ENCODE measurements around the gene IL15RA.

- TF ChIP-seq CTCF (IDR thresholded peaks at IDR 0.05; ENCODE audit: low read depth, low read length, missing input control) (no peak), SP1 (IDR thresholded peaks at IDR 0.05) (no peak), ATF3 (IDR thresholded peaks at IDR 0.05) (no peak), MAX (IDR thresholded peaks at IDR 0.05) (no peak), REST (IDR thresholded peaks at IDR 0.05) (no peak), NR2F2 (IDR thresholded peaks at IDR 0.05) (no peak), RXRA (IDR thresholded peaks at IDR 0.05) (no peak), JUND (IDR thresholded peaks at IDR 0.05) (no peak), RAD21 (IDR thresholded peaks at IDR 0.05) (no peak), GABPA (IDR thresholded peaks at IDR 0.05 in 1 of 2, conservative IDR thresholded peaks at IDR 0.05 in 1 of 2) (no peak), TAF1 (conservative IDR thresholded peaks at IDR 0.05) (no peak), YY1 (IDR thresholded peaks at IDR 0.05) (no peak), FOXA1 (IDR thresholded peaks at IDR 0.05) (no peak)
These were observed 57.8 kb downstream of the IL15RA start for GRCh38 chr10:5919568-5919967.
